ENCODE data around the gene ARFRP1. TPM values are rescaled to one million over a fixed set of nuclear protein-coding genes. Genes with fewer than 3 reads are reported as not detected.

The ARFRP1 gene
- total and polyA plus RNA-seq, 7 donors, result 26.8 to 70.2 (median 38.7) TPM

- H3K4me3 ChIP-seq, result no peak overlapping the region
- TF ChIP-seq POLR2A (IDR thresholded peaks at IDR 0.05) (no peak), CTCF (IDR thresholded peaks at IDR 0.05) (no peak)
- peak overlapping the region in 1 of 4 donors; percentile 7 for H3K27ac ChIP-seq
- peak; percentile 69 for DNase-seq
- intact Hi-C loops (cut with DNase I), result no loop called here
- H3K9me3 ChIP-seq, result no peaks in the 10 kb centered on the region
- WGBS, 2 donors, result 87 to 90% methylated on average over 10 of the region's 10 CpGs
- peaks cover 2 to 28% (median 23%) of the 10 kb centered on the region in 4 donors for H3K4me1 ChIP-seq
- H3K27me3 ChIP-seq, result no peaks in the 10 kb centered on the region
- H3K36me3 ChIP-seq, result peaks cover 6 to 24% (median 11%) of the 10 kb centered on the region in 4 donors
These were observed 14.6 kb downstream of the ARFRP1 start for GRCh38 chr20:63693083-63693732.

GRCh38 chr20:63692436-63693082, 15.2 kb downstream of the ARFRP1 start:
- DNase-seq, result peak; percentile 73
- Histone ChIP-seq H3K27ac (peak overlapping the region in 2 of 4 donors; percentile 7 to 18), H3K27me3 (no peaks in the 10 kb centered on the region), H3K4me1 (peaks cover 2 to 29% (median 23%) of the 10 kb centered on the region in 4 donors), H3K36me3 (peaks cover 6 to 24% (median 11%) of the 10 kb centered on the region in 4 donors), H3K4me3 (no peak overlapping the region), H3K9me3 (no peaks in the 10 kb centered on the region)
- TF ChIP-seq CTCF (IDR thresholded peaks at IDR 0.05), result no peak
- peak in 2 of 4 donors; percentile 31 to 35 for TF ChIP-seq POLR2AphosphoS5 (IDR thresholded peaks at IDR 0.05)
- WGBS, 2 donors, result 54 to 78% methylated on average over 20 of the region's 20 CpGs
- intact Hi-C loops (cut with DNase I), result no loop called here

GRCh38 chr20:63691711-63692435, 15.9 kb downstream of the ARFRP1 start:
- no peak overlapping the region for H3K4me3 ChIP-seq
- H3K9me3 ChIP-seq, result no peaks in the 10 kb centered on the region
- peaks cover 2 to 29% (median 23%) of the 10 kb centered on the region in 4 donors for H3K4me1 ChIP-seq
- peak; percentile 64 for DNase-seq
- no peaks in the 10 kb centered on the region for H3K27me3 ChIP-seq
- peaks cover 6 to 24% (median 11%) of the 10 kb centered on the region in 4 donors for H3K36me3 ChIP-seq
- peak overlapping the region in 3 of 4 donors; percentile 7 to 19 (median 18) for H3K27ac ChIP-seq
- WGBS, 2 donors, result 27 to 73% methylated on average over 21 of the region's 21 CpGs
- intact Hi-C loops (cut with DNase I), result no loop called here
- peak in 2 of 4 donors; percentile 2 to 19 for TF ChIP-seq POLR2AphosphoS5 (IDR thresholded peaks at IDR 0.05)
- no peak for TF ChIP-seq EP300 (IDR thresholded peaks at IDR 0.05)

GRCh38 chr20:63690898-63691710, 16.7 kb downstream of the ARFRP1 start:
- Histone ChIP-seq H3K4me3 (no peak overlapping the region), H3K27me3 (no peaks in the 10 kb centered on the region), H3K36me3 (peaks cover 6 to 24% (median 11%) of the 10 kb centered on the region in 4 donors), H3K4me1 (peaks cover 2 to 29% (median 23%) of the 10 kb centered on the region in 4 donors), H3K9me3 (no peaks in the 10 kb centered on the region), H3K27ac (peak overlapping the region; percentile 7 to 26 (median 18))
- TF ChIP-seq POLR2AphosphoS5 (IDR thresholded peaks at IDR 0.05) (peak in 1 of 4 donors; percentile 3), POLR2A (IDR thresholded peaks at IDR 0.05) (no peak), CTCF (IDR thresholded peaks at IDR 0.05) (no peak)
- WGBS, 2 donors, result 28 to 72% methylated on average over 24 of the region's 24 CpGs
- intact Hi-C loops (cut with DNase I), result no loop called here
- peak; percentile 70 for DNase-seq
